HepG2 (cell line): ENCODE results near the gene MTIF2. TPM values are rescaled to one million over a fixed set of nuclear protein-coding genes. Genes with fewer than 3 reads are reported as not detected.

Experiments used
- ATAC-seq: fragments of 200-7000 bp; cut with Tn5 transposase; 3 replicates; pipeline ENCODE4 v1.9.1; 2020; ENCODE audit warnings: mild to moderate bottlenecking, moderate library complexity
- BruUV-seq: library from RNA; stranded (reverse); fragments of 400-500 nt; replicated peaks from 2 replicates; lab custom pipeline; 2021; lab: Mats Ljungman, UMichigan
- CTCF ChIA-PET: fragments of 300-600 bp; formaldehyde crosslinking; extraction: SDS; loops from one replicate; lab custom pipeline; 2021; ENCODE audit warnings: low total read pairs, inconsistent platforms, low intra/inter-chr PET ratio; lab: Yijun Ruan, JAX
- POLR2A ChIA-PET: fragments of 350-600 bp; sonication (Branson Sonifier 250); formaldehyde crosslinking; loops from one replicate; lab custom pipeline; 2020; ENCODE audit warnings: antibody characterized with exemption, inconsistent platforms; lab: Yijun Ruan, JAX
- DNase-seq: peaks from one replicate; pipeline ENCODE4 v3.0.0-alpha.2; 2015; ENCODE audit warnings: low spot score
- FAIRE-seq: peaks from 3 replicates; lab custom pipeline; 2011; peaks lifted over from hg19 to GRCh38; lab: Jason Lieb, UNC
- H2AFZ ChIP-seq: one replicate; pipeline ENCODE4 v1.6.1; 2011; ENCODE audit warnings: low read length, inconsistent platforms
- H3K27ac ChIP-seq: fragments of 300-600 bp; 3 replicates; pipeline ENCODE4 v1.8.0; 2011; ENCODE audit warnings: mixed run types, mild to moderate bottlenecking, mixed read lengths, low read length, inconsistent platforms; ENCODE audit not compliant: insufficient read depth; ENCODE audit errors: extremely low read length
- H3K27me3 ChIP-seq, 2 experiments: fragments of 200-600 bp in 1 of 2; 2 replicates in 1 of 2; 3 replicates in 1 of 2; pipeline versions ENCODE4 v1.6.0 to v1.8.0; 2011; ENCODE audit warnings: low read length in 2 of 2, mild to moderate bottlenecking in 2 of 2, moderate library complexity in 2 of 2, inconsistent platforms in 1 of 2; ENCODE audit not compliant: insufficient read depth in 2 of 2, control insufficient read depth in 1 of 2
- H3K36me3 ChIP-seq, 2 experiments: fragments of 200-600 bp in 1 of 2; replicated peaks in 1 of 2; 2 replicates in 1 of 2; 3 replicates in 1 of 2; pipeline versions ENCODE4 v1.5.1 to v1.8.0; 2011; ENCODE audit warnings: low read length in 2 of 2, inconsistent platforms in 1 of 2; ENCODE audit not compliant: insufficient read depth in 2 of 2, control insufficient read depth in 1 of 2
- H3K4me1 ChIP-seq: 2 replicates; pipeline ENCODE4 v1.5.1; 2012; ENCODE audit warnings: low read length, inconsistent platforms; ENCODE audit not compliant: insufficient read depth
- H3K4me2 ChIP-seq: 2 replicates; pipeline ENCODE4 v1.6.0; 2011; ENCODE audit warnings: low read depth, low read length, inconsistent platforms
- H3K4me3 ChIP-seq, 3 experiments: fragments of 200-600 bp in 1 of 3; sonication (generic), shearing (Covaris generic) in 1 of 3; replicated peaks in 1 of 3; 2 replicates each; pipeline ENCODE4 v1.5.1; 2011 to 2016; ENCODE audit warnings: low read length in 3 of 3, inconsistent platforms in 2 of 3, low read depth in 2 of 3, mild to moderate bottlenecking in 2 of 3, control low read depth in 1 of 3, mixed read lengths in 1 of 3; ENCODE audit not compliant: insufficient read depth in 1 of 3
- H3K79me2 ChIP-seq: one replicate; pipeline ENCODE4 v1.6.1; 2011; ENCODE audit warnings: low read length, inconsistent platforms; ENCODE audit not compliant: insufficient read depth
- H3K9ac ChIP-seq: 2 replicates; pipeline ENCODE4 v1.6.0; 2011; ENCODE audit warnings: mild to moderate bottlenecking, low read depth, low read length, inconsistent platforms; ENCODE audit not compliant: insufficient read depth
- H3K9me3 ChIP-seq: 2 replicates; pipeline ENCODE4 v1.5.1; 2012; ENCODE audit warnings: mild to moderate bottlenecking, low read length
- H4K20me1 ChIP-seq: 2 replicates; pipeline ENCODE4 v1.6.0; 2011; ENCODE audit warnings: inconsistent platforms, mild to moderate bottlenecking, low read length, moderate library complexity; ENCODE audit not compliant: insufficient read depth
- ATF5 ChIP-seq: sonication (generic); formaldehyde crosslinking; IDR thresholded peaks from 2 replicates; pipeline ENCODE4 v1.4.0; 2020; ENCODE audit warnings: mild to moderate bottlenecking, low read depth, missing genetic modification reagents
- RBFOX2 ChIP-seq: fragments of 200-400 bp; formaldehyde crosslinking; IDR thresholded peaks from 2 replicates; pipeline ENCODE4 v1.6.1; 2017; ENCODE audit warnings: low read depth, mild to moderate bottlenecking, low read length
- ZNF143 ChIP-seq: sonication (generic); formaldehyde crosslinking; IDR thresholded peaks from 2 replicates; pipeline ENCODE4 v1.4.0; 2020; ENCODE audit warnings: missing genetic modification reagents
- ZNF574 ChIP-seq: sonication (generic); formaldehyde crosslinking; IDR thresholded peaks from 2 replicates; pipeline ENCODE4 v1.4.0; 2020; ENCODE audit warnings: missing genetic modification reagents
- ZNF768 ChIP-seq: sonication (generic); formaldehyde crosslinking; IDR thresholded peaks from 2 replicates; pipeline ENCODE4 v1.4.0; 2020; ENCODE audit warnings: missing genetic modification reagents
- WGBS: methylation state at CpG from one replicate; pipeline ENCODE4 v1.1.6; 2017; ENCODE audit warnings: low lambda C conversion rate; 5-methylcytosine and 5-hydroxymethylcytosine counted together
- in situ Hi-C: cut with HindIII; loops from 2 replicates; pipeline ENCODE4 v1.10.0; 2017; ENCODE audit warnings: low pct_unique_long_range_greater_than_20kb; ENCODE audit not compliant: extremely low pct_ligation_motif_present
- intact Hi-C: fragments of 100-400 bp; cut with micrococcal nuclease; formaldehyde crosslinking; loops from one replicate; pipeline ENCODE4 v1.10.0; 2022; ENCODE audit not compliant: unreplicated experiment
- polyA plus RNA-seq, 8 experiments: library from polyadenylated mRNA; depleted of rRNA in 3 of 8; stranded (reverse) in 7 of 8; unstranded in 1 of 8; fragments of >200 nt; fragmentation: Illumina TruSeq in 4 of 8; extraction: Trizol in 4 of 8; gene quantifications; 2 replicates each; pipeline versions ENCODE4 v1.2.1 to v1.2.3, GENCODE V29; 2011 to 2016; ENCODE audit warnings: low read depth in 4 of 8, missing spikeins in 1 of 8, mixed read lengths in 1 of 8; ENCODE audit not compliant: insufficient read depth in 1 of 8
- total RNA-seq, 5 experiments: library from RNA; depleted of rRNA; stranded (reverse); fragments of >200 nt; fragmentation: Illumina TruSeq; extraction: Trizol; gene quantifications; 2 replicates each; pipeline ENCODE4 v1.2.3, GENCODE V29; 2016; ENCODE audit warnings: low read depth in 1 of 5

Gene MTIF2
- total and polyA plus RNA-seq, 2 of the 13 experiments (the other 11 are each of a cell fraction or from before 2014, with no cell fraction given) = 32.1 to 92.1 TPM

GRCh38 chr2:55224761-55225261 is 44.2 kb downstream of the MTIF2 start:
- no TSS peak for BruUV-seq
- peaks cover 2 to 3% of the 10 kb centered on the region in 2 experiments; a peak in 2 of 5 replicates for H3K36me3 ChIP-seq
- no peak overlapping the region for H3K4me2 ChIP-seq
- WGBS = 96% methylated on average over 19 of the region's 19 CpGs
- H3K4me3 ChIP-seq = no peak overlapping the region
- in situ Hi-C loops (no loop called here), intact Hi-C loops (no loop called here)
- H3K27me3 ChIP-seq = no peaks in the 10 kb centered on the region
- H3K9ac ChIP-seq = no peak overlapping the region
- no peaks in the 10 kb centered on the region for H4K20me1 ChIP-seq
- peak; percentile 33; the same call in 2 of the 3 replicates for ATAC-seq
- no peak overlapping the region for H3K27ac ChIP-seq
- H3K4me1 ChIP-seq = peaks cover 21% of the 10 kb centered on the region
- FAIRE-seq = no peak
- 0 out of 2 replicates have a peak, but pooled peaks have one; percentile 10 for TF ChIP-seq ZNF768 (CRISPR knock-in tag)
- 0 out of 2 replicates have a peak, but pooled peaks have one; percentile 21 for TF ChIP-seq RBFOX2
- TF ChIP-seq ATF5 (CRISPR knock-in tag) = no peak
- no peak for TF ChIP-seq ZNF574 (CRISPR knock-in tag)
- no peak for TF ChIP-seq ZNF143
- CTCF ChIA-PET = no interaction called here
- POLR2A ChIA-PET = interaction anchor here (1.1 kb wide), 1 partner anchor 8 kb away, joined by 8 read pairs; the partner anchor contains the start of genes CLHC1 and RPS27A
- DNase-seq = no peak
- H3K9me3 ChIP-seq = no peaks in the 10 kb centered on the region
- peaks cover 6% of the 10 kb centered on the region for H3K79me2 ChIP-seq
- H2AFZ ChIP-seq = no peak overlapping the region
